OCI-LY7 (cell line): Measurements from ENCODE around the gene MKNK1. TPM values are rescaled to one million over a fixed set of nuclear protein-coding genes. Genes with fewer than 3 reads are reported as not detected.

Experiments
- BruUV-seq: library from RNA; stranded (reverse); fragments of 400-500 nt; replicated peaks from 2 replicates; lab custom pipeline; 2021; lab: Mats Ljungman, UMichigan
- CTCF ChIA-PET: fragments of 300-600 bp; sonication (Branson Sonifier 250); formaldehyde crosslinking; loops from one replicate; lab custom pipeline; 2022; ENCODE audit warnings: antibody characterized with exemption; ENCODE audit not compliant: unreplicated experiment; lab: Charles Lee
- POLR2A ChIA-PET: fragments of 300-600 bp; sonication (Branson Sonifier 250); formaldehyde crosslinking; loops from one replicate; lab custom pipeline; 2022; ENCODE audit warnings: antibody characterized with exemption; lab: Charles Lee
- DNase-seq: peaks from one replicate; pipeline ENCODE4 v3.0.0-alpha.2; 2015; ENCODE audit warnings: low spot score
- H2AFZ ChIP-seq: fragments of 200-600 bp; sonication (generic), shearing (Covaris generic); 2 replicates; pipeline ENCODE4 v1.6.1; 2014; ENCODE audit warnings: mild to moderate bottlenecking, antibody characterized with exemption, low read length, moderate library complexity
- H3K27ac ChIP-seq: fragments of 200-600 bp; sonication (generic); 2 replicates; pipeline ENCODE4 v1.5.1; 2014; ENCODE audit warnings: mixed run types, low read depth, mild to moderate bottlenecking, moderate library complexity, low read length, inconsistent platforms; ENCODE audit not compliant: poor library complexity, severe bottlenecking
- H3K36me3 ChIP-seq: fragments of 200-600 bp; sonication (generic); 2 replicates; pipeline ENCODE4 v1.6.1; 2014; ENCODE audit warnings: mild to moderate bottlenecking, antibody characterized with exemption, low read length, moderate library complexity, mixed read lengths; ENCODE audit not compliant: insufficient read depth
- H3K4me1 ChIP-seq: fragments of 200-600 bp; sonication (generic); 2 replicates; pipeline ENCODE4 v1.5.1; 2014; ENCODE audit warnings: mild to moderate bottlenecking, low read length; ENCODE audit not compliant: insufficient read depth, poor library complexity, severe bottlenecking
- H3K4me2 ChIP-seq: fragments of 200-600 bp; sonication (generic); 2 replicates; pipeline ENCODE4 v1.6.1; 2014; ENCODE audit warnings: mild to moderate bottlenecking, low read length
- H3K4me3 ChIP-seq: fragments of 200-600 bp; sonication (generic); 2 replicates; pipeline ENCODE4 v1.5.1; 2014; ENCODE audit warnings: mild to moderate bottlenecking, low read depth, low read length; ENCODE audit not compliant: poor library complexity, severe bottlenecking
- H3K79me2 ChIP-seq: fragments of 200-600 bp; sonication (generic); 2 replicates; pipeline ENCODE4 v1.6.1; 2016; ENCODE audit warnings: low read depth, mild to moderate bottlenecking, low read length, moderate library complexity, mixed read lengths; ENCODE audit not compliant: insufficient read depth
- H3K9me2 ChIP-seq: fragments of 200-600 bp; sonication (generic); 2 replicates; pipeline ENCODE4 v1.6.1; 2016; ENCODE audit warnings: mild to moderate bottlenecking, low read length, mixed read lengths; ENCODE audit not compliant: insufficient read depth
- H3K9me3 ChIP-seq: fragments of 200-600 bp; sonication (generic); 2 replicates; pipeline ENCODE4 v1.6.1; 2014; ENCODE audit warnings: mild to moderate bottlenecking, mixed run types, low read length, mixed read lengths
- H4K20me1 ChIP-seq: fragments of 200-600 bp; sonication (generic); 2 replicates; pipeline ENCODE4 v1.6.1; 2014; ENCODE audit warnings: mild to moderate bottlenecking, antibody characterized with exemption, low read length, moderate library complexity, mixed read lengths; ENCODE audit not compliant: insufficient read depth
- EZH2phosphoT487 ChIP-seq: fragments of 200-600 bp; sonication (generic); IDR thresholded peaks from 2 replicates; pipeline ENCODE4 v1.6.1; 2018; ENCODE audit warnings: low read depth, borderline replicate concordance, mild to moderate bottlenecking, mixed run types, antibody characterized with exemption, low read length, moderate library complexity, mixed read lengths
- intact Hi-C: fragments of 100-400 bp; cut with micrococcal nuclease; formaldehyde crosslinking; loops from one replicate; pipeline ENCODE4 v1.10.0; 2022; ENCODE audit not compliant: unreplicated experiment
- total RNA-seq, 2 experiments: library from RNA; depleted of rRNA in 1 of 2; stranded (reverse); fragments of >200 nt in 1 of 2; shearing (Covaris generic) in 1 of 2; gene quantifications; 2 replicates each; pipeline ENCODE4 v1.2.3, GENCODE V29; 2014 to 2022
- TF ChIP-seq, protein P1 (sequence below): fragments of 200-600 bp; sonication (generic); conservative IDR thresholded peaks from 2 replicates; pipeline ENCODE4 v1.5.1; 2014; ENCODE audit warnings: mild to moderate bottlenecking, antibody characterized with exemption, low read length, moderate library complexity, mixed read lengths

The MKNK1 gene
- total RNA-seq, 2 experiments from 2014 or later, result 11.5 to 24.0 TPM

DNA sequence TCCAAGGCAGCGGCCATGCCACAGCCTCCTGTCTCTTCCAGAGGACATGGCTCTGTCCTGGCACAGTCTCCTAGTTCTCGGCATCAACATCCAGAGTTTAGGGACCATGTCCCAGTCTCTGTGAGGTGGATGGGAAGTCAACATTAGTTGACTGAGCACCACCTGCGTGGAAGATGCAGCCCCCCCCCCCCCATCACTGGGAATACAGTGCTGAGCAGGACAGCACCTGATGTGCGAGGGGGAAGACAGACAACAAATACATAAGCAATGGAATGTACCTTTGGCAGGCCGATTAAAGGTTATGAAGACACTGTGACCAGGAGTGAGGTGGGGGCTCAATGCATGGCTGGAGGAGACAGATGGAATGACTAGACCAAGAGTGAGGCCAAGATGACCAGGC lies 79.2 kb downstream of the MKNK1 start:
- no peaks in the 10 kb centered on the region for H3K36me3 ChIP-seq
- no peaks in the 10 kb centered on the region for H3K79me2 ChIP-seq
- H2AFZ ChIP-seq, result no peak overlapping the region
- H3K9me3 ChIP-seq, result no peaks in the 10 kb centered on the region
- DNase-seq, result no peak
- TF ChIP-seq, protein P1, sequence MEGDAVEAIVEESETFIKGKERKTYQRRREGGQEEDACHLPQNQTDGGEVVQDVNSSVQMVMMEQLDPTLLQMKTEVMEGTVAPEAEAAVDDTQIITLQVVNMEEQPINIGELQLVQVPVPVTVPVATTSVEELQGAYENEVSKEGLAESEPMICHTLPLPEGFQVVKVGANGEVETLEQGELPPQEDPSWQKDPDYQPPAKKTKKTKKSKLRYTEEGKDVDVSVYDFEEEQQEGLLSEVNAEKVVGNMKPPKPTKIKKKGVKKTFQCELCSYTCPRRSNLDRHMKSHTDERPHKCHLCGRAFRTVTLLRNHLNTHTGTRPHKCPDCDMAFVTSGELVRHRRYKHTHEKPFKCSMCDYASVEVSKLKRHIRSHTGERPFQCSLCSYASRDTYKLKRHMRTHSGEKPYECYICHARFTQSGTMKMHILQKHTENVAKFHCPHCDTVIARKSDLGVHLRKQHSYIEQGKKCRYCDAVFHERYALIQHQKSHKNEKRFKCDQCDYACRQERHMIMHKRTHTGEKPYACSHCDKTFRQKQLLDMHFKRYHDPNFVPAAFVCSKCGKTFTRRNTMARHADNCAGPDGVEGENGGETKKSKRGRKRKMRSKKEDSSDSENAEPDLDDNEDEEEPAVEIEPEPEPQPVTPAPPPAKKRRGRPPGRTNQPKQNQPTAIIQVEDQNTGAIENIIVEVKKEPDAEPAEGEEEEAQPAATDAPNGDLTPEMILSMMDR, result no peak
- TF ChIP-seq EZH2phosphoT487, result no peak
- no peak overlapping the region for H3K4me3 ChIP-seq
- H3K27ac ChIP-seq, result no peak overlapping the region
- ChIA-PET CTCF (no interaction called here), POLR2A (no interaction called here)
- H3K4me1 ChIP-seq, result no peaks in the 10 kb centered on the region
- no TSS peak for BruUV-seq
- intact Hi-C loops, result no loop called here
- H4K20me1 ChIP-seq, result no peaks in the 10 kb centered on the region; the same call in 1 of the 2 replicates
- H3K4me2 ChIP-seq, result no peak overlapping the region
- H3K9me2 ChIP-seq, result no peaks in the 10 kb centered on the region

GRCh38 chr1:46523496-46524353 lies 80.3 kb downstream of the MKNK1 start:
- H3K9me3 ChIP-seq, result no peaks in the 10 kb centered on the region
- no peaks in the 10 kb centered on the region for H3K9me2 ChIP-seq
- ChIA-PET POLR2A (no interaction called here), CTCF (no interaction called here)
- no peak overlapping the region for H3K4me2 ChIP-seq
- H2AFZ ChIP-seq, result no peak overlapping the region
- no peaks in the 10 kb centered on the region for H3K79me2 ChIP-seq
- H3K4me1 ChIP-seq, result no peaks in the 10 kb centered on the region
- H3K27ac ChIP-seq, result no peak overlapping the region
- intact Hi-C loops, result no loop called here
- BruUV-seq, result no TSS peak
- H3K36me3 ChIP-seq, result no peaks in the 10 kb centered on the region
- H4K20me1 ChIP-seq, result no peaks in the 10 kb centered on the region; the same call in 1 of the 2 replicates
- TF ChIP-seq, protein P1, result no peak
- TF ChIP-seq EZH2phosphoT487, result no peak
- no peak overlapping the region for H3K4me3 ChIP-seq
- no peak for DNase-seq

DNA sequence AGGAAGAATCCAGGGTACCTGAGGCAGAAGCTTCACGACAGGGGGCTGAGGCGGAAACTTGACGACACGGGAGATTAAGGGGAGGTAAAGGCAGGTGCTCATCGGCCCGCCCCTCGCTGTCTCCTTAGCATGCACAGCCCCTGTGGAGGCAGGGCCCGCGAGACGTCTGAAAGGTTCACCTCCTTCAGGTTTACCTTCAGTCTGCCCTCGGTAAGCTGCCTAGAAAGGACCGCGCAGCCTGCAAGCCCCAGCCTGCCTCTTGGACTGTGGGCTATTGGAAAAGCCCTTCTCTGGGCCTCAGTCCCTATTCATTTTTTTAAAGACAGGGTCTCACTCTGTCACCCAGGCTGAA lies 81.1 kb downstream of the MKNK1 start:
- Histone ChIP-seq H3K4me1 (no peaks in the 10 kb centered on the region), H3K9me2 (no peaks in the 10 kb centered on the region), H3K27ac (no peak overlapping the region), H3K9me3 (no peaks in the 10 kb centered on the region), H3K4me2 (no peak overlapping the region), H4K20me1 (no peaks in the 10 kb centered on the region; the same call in 1 of the 2 replicates), H3K79me2 (no peaks in the 10 kb centered on the region), H3K4me3 (no peak overlapping the region), H3K36me3 (no peaks in the 10 kb centered on the region), H2AFZ (no peak overlapping the region)
- ChIA-PET CTCF (no interaction called here), POLR2A (no interaction called here)
- no peak for DNase-seq
- intact Hi-C loops, result no loop called here
- TF ChIP-seq, protein P1, result no peak
- TF ChIP-seq EZH2phosphoT487, result no peak
- BruUV-seq, result no TSS peak
